ENCODE data around the gene FOXN3. TPM values are rescaled to one million over a fixed set of nuclear protein-coding genes. Genes with fewer than 3 reads are reported as not detected.

The FOXN3 gene
- total and polyA plus RNA-seq, 2 donors (not counting 1 experiment from before 2014, with no cell fraction given): 27.9 to 33.3 TPM

- Histone ChIP-seq H3K9ac (ENCODE audit: insufficient read depth, low read length) (no peak overlapping the region), H3K79me2 (ENCODE audit: control insufficient read depth, insufficient read depth, low read length) (no peaks in the 10 kb centered on the region), H3K4me1 (ENCODE audit: control insufficient read depth, extremely low read depth, insufficient read depth, low read length) (no peaks in the 10 kb centered on the region), H3K27ac (ENCODE audit: insufficient read depth, low read length) (no peak overlapping the region), H3K4me2 (ENCODE audit: extremely low read depth, insufficient read depth, low read length) (no peak overlapping the region), H2AFZ (ENCODE audit: low read length) (no peak overlapping the region), H3K27me3 (ENCODE audit: control insufficient read depth, insufficient read depth, low read length) (no peaks in the 10 kb centered on the region), H3K36me3 (ENCODE audit: control insufficient read depth, insufficient read depth, low read length) (no peaks in the 10 kb centered on the region), H3K9me3 (ENCODE audit: control insufficient read depth, insufficient read depth, low read depth, low read length) (no peaks in the 10 kb centered on the region), H3K4me3 (replicated peaks in 1 of 4; ENCODE audit: control extremely low read depth in 1 of 4, insufficient read depth in 1 of 4, low read depth in 3 of 4, low read length in 4 of 4) (no peak overlapping the region), H4K20me1 (ENCODE audit: control insufficient read depth, extremely low read depth, insufficient read depth, low read length) (no peaks in the 10 kb centered on the region)
- no peak for TF ChIP-seq CTCF (conservative IDR thresholded peaks at IDR 0.05 in 1 of 2, IDR thresholded peaks at IDR 0.05 in 1 of 2; ENCODE audit: low read depth in 1 of 2, low read length in 2 of 2)
- no peak for TF ChIP-seq EZH2 (IDR thresholded peaks at IDR 0.05; ENCODE audit: low read length, missing control alignments)
- no peak for DNase-seq (ENCODE audit: low read depth in 2 of 2)
These were observed 123.6 kb downstream of the FOXN3 start for GRCh38 chr14:89293314-89293916.

- no peaks in the 10 kb centered on the region for H3K79me2 ChIP-seq (ENCODE audit: control insufficient read depth, insufficient read depth, low read length)
- H4K20me1 ChIP-seq (ENCODE audit: control insufficient read depth, extremely low read depth, insufficient read depth, low read length): no peaks in the 10 kb centered on the region
- no peaks in the 10 kb centered on the region for H3K27me3 ChIP-seq (ENCODE audit: control insufficient read depth, insufficient read depth, low read length)
- no peak overlapping the region for H3K9ac ChIP-seq (ENCODE audit: insufficient read depth, low read length)
- no peaks in the 10 kb centered on the region for H3K36me3 ChIP-seq (ENCODE audit: control insufficient read depth, insufficient read depth, low read length)
- no peaks in the 10 kb centered on the region for H3K4me1 ChIP-seq (ENCODE audit: control insufficient read depth, extremely low read depth, insufficient read depth, low read length)
- H2AFZ ChIP-seq (ENCODE audit: low read length): no peak overlapping the region
- no peak for DNase-seq (ENCODE audit: low read depth in 2 of 2)
- H3K4me2 ChIP-seq (ENCODE audit: extremely low read depth, insufficient read depth, low read length): no peak overlapping the region
- H3K9me3 ChIP-seq (ENCODE audit: control insufficient read depth, insufficient read depth, low read depth, low read length): no peaks in the 10 kb centered on the region
- no peak overlapping the region for H3K27ac ChIP-seq (ENCODE audit: insufficient read depth, low read length)
- H3K4me3 ChIP-seq (replicated peaks in 1 of 4; ENCODE audit: control extremely low read depth in 1 of 4, insufficient read depth in 1 of 4, low read depth in 3 of 4, low read length in 4 of 4): no peak overlapping the region
- TF ChIP-seq CTCF (conservative IDR thresholded peaks at IDR 0.05 in 1 of 2, IDR thresholded peaks at IDR 0.05 in 1 of 2; ENCODE audit: low read depth in 1 of 2, low read length in 2 of 2) (no peak), EZH2 (IDR thresholded peaks at IDR 0.05; ENCODE audit: low read length, missing control alignments) (no peak)
These were observed 124.3 kb downstream of the FOXN3 start for GRCh38 chr14:89292579-89293313.

- Histone ChIP-seq H4K20me1 (ENCODE audit: control insufficient read depth, extremely low read depth, insufficient read depth, low read length) (no peaks in the 10 kb centered on the region), H3K36me3 (ENCODE audit: control insufficient read depth, insufficient read depth, low read length) (no peaks in the 10 kb centered on the region), H2AFZ (ENCODE audit: low read length) (no peak overlapping the region), H3K9ac (ENCODE audit: insufficient read depth, low read length) (no peak overlapping the region), H3K9me3 (ENCODE audit: control insufficient read depth, insufficient read depth, low read depth, low read length) (no peaks in the 10 kb centered on the region), H3K27ac (ENCODE audit: insufficient read depth, low read length) (no peak overlapping the region), H3K4me2 (ENCODE audit: extremely low read depth, insufficient read depth, low read length) (no peak overlapping the region), H3K4me3 (replicated peaks in 1 of 4; ENCODE audit: control extremely low read depth in 1 of 4, insufficient read depth in 1 of 4, low read depth in 3 of 4, low read length in 4 of 4) (no peak overlapping the region), H3K4me1 (ENCODE audit: control insufficient read depth, extremely low read depth, insufficient read depth, low read length) (no peaks in the 10 kb centered on the region), H3K27me3 (ENCODE audit: control insufficient read depth, insufficient read depth, low read length) (no peaks in the 10 kb centered on the region), H3K79me2 (ENCODE audit: control insufficient read depth, insufficient read depth, low read length) (no peaks in the 10 kb centered on the region)
- TF ChIP-seq CTCF (conservative IDR thresholded peaks at IDR 0.05 in 1 of 2, IDR thresholded peaks at IDR 0.05 in 1 of 2; ENCODE audit: low read depth in 1 of 2, low read length in 2 of 2) (no peak), EZH2 (IDR thresholded peaks at IDR 0.05; ENCODE audit: low read length, missing control alignments) (no peak)
- no peak for DNase-seq (ENCODE audit: low read depth in 2 of 2)
These were observed 125.6 kb downstream of the FOXN3 start for GRCh38 chr14:89291351-89291940.
